HFFc6 (cell line): ENCODE data around the gene CLPX. TPM values are rescaled to one million over a fixed set of nuclear protein-coding genes. Genes with fewer than 3 reads are reported as not detected.

Experiments used
- DNase-seq: peaks from one replicate; pipeline ENCODE4 v3.0.0-alpha.2; 2018
- H3K27ac Mint-ChIP-seq: 2 replicates; pipeline ENCODE4 v1.8.0; 2020; ENCODE audit warnings: mild to moderate bottlenecking, mixed read lengths
- H3K27me3 Mint-ChIP-seq: 2 replicates; pipeline ENCODE4 v1.8.0; 2021; ENCODE audit warnings: mild to moderate bottlenecking, moderate library complexity, mixed read lengths; ENCODE audit not compliant: insufficient read depth
- H3K36me3 Mint-ChIP-seq: 2 replicates; pipeline ENCODE4 v1.8.0; 2021; ENCODE audit warnings: low read depth, mixed read lengths
- H3K4me1 Mint-ChIP-seq: 2 replicates; pipeline ENCODE4 v1.8.0; 2020; ENCODE audit warnings: low read depth, mixed read lengths
- H3K4me3 Mint-ChIP-seq: 2 replicates; pipeline ENCODE4 v1.8.0; 2020; ENCODE audit warnings: mild to moderate bottlenecking, moderate library complexity, mixed read lengths
- H3K9me3 Mint-ChIP-seq: 2 replicates; pipeline ENCODE4 v1.8.0; 2020; ENCODE audit warnings: mild to moderate bottlenecking, mixed read lengths
- total RNA-seq, 6 experiments: library from RNA; stranded (reverse); fragmentation: NEBNext Ultra II Directional; extraction: Animal tissue kit (Norgen Biotek cat#: 25700); gene quantifications; 2 replicates in 1 of 6; 3 replicates in 5 of 6; pipeline ENCODE4 v1.2.3, GENCODE V29; 2021
- TF ChIP-seq, protein P1 (sequence below): fragments of 200-600 bp; sonication (generic); IDR thresholded peaks from 2 replicates; pipeline ENCODE4 v1.5.0; 2021; ENCODE audit warnings: antibody characterized with exemption, mild to moderate bottlenecking

CLPX gene
- total RNA-seq, 6 experiments from 2014 or later = 35.1 to 42.0 (median 39.4) TPM

DNA sequence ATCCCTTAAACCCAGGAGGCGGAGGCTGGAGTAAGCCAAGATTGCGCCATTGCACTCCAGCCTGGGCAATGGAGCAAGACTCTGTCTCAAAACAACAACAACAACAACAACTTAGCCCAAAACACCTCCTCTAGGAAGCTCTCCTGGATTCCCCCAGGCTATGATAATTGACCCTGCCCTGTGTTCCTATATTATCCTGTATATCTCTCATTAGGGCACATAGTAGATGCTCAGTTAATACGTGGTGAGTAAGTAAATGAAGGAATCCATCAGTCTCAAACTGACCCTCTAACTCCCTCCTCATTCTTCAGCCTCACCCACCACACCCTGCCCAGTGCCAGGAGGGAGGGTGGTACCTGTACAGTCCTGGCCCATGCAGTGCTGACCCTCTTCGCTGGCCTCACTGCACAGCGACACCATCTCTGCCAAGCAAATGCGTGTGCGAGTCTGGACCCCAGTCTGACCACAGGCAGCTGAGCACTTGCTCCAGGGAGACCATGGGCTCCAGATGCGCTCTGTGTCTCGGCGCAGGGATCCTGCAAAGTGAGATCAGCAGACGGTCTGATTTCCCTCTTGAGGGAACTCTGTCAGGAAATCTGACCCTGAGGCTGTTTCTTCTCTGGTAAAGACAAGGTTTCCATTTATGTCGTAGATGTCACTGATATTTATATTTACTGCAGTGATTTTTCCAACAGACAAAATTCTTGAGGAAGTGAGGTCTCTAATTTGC is 20.0 kb upstream of the CLPX start:
- no peak overlapping the region for H3K4me3 Mint-ChIP-seq
- peaks cover 34% of the 10 kb centered on the region for H3K27me3 Mint-ChIP-seq
- H3K27ac Mint-ChIP-seq = no peak overlapping the region
- no peaks in the 10 kb centered on the region for H3K9me3 Mint-ChIP-seq
- no peak for DNase-seq
- TF ChIP-seq, protein P1, sequence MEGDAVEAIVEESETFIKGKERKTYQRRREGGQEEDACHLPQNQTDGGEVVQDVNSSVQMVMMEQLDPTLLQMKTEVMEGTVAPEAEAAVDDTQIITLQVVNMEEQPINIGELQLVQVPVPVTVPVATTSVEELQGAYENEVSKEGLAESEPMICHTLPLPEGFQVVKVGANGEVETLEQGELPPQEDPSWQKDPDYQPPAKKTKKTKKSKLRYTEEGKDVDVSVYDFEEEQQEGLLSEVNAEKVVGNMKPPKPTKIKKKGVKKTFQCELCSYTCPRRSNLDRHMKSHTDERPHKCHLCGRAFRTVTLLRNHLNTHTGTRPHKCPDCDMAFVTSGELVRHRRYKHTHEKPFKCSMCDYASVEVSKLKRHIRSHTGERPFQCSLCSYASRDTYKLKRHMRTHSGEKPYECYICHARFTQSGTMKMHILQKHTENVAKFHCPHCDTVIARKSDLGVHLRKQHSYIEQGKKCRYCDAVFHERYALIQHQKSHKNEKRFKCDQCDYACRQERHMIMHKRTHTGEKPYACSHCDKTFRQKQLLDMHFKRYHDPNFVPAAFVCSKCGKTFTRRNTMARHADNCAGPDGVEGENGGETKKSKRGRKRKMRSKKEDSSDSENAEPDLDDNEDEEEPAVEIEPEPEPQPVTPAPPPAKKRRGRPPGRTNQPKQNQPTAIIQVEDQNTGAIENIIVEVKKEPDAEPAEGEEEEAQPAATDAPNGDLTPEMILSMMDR = no peak
- no peaks in the 10 kb centered on the region for H3K4me1 Mint-ChIP-seq
- H3K36me3 Mint-ChIP-seq = no peaks in the 10 kb centered on the region

DNA sequence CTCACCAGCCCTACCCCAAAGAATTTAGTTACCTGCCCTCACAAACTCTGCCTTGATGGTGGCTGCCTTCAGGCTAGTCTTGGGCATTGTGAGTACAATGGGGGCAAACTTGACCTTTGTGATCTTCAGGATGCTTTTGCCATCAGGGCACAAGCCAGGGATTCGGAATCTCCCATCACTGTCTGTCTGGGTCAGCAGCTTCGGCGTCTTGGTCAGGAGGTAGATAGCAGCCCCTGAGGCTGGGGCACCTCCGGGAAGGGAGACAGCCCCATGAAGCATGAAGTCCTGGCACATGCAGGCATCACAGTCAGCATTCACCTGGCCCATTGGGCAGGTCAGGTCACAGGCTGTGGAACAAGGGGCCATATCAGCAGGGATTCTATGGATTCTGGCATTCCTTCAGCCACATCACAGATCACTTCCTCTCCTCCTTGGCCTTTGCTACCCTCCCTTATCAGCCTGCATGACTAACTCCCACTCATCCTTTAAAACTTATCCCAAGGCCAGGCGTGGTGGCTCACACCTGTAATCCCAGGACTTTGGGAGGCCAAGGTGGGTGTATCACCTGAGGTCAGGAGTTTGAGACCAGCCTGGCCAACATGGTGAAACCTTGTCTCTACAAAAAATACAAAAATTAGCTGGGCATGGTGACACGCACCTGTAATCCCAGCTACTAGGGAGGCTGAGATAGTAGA is 19.2 kb upstream of the CLPX start:
- H3K9me3 Mint-ChIP-seq = no peaks in the 10 kb centered on the region
- TF ChIP-seq, protein P1 = no peak
- no peak overlapping the region for H3K4me3 Mint-ChIP-seq
- no peaks in the 10 kb centered on the region for H3K36me3 Mint-ChIP-seq
- H3K27ac Mint-ChIP-seq = no peak overlapping the region
- no peak for DNase-seq
- no peaks in the 10 kb centered on the region for H3K4me1 Mint-ChIP-seq
- H3K27me3 Mint-ChIP-seq = peaks cover 34% of the 10 kb centered on the region

DNA sequence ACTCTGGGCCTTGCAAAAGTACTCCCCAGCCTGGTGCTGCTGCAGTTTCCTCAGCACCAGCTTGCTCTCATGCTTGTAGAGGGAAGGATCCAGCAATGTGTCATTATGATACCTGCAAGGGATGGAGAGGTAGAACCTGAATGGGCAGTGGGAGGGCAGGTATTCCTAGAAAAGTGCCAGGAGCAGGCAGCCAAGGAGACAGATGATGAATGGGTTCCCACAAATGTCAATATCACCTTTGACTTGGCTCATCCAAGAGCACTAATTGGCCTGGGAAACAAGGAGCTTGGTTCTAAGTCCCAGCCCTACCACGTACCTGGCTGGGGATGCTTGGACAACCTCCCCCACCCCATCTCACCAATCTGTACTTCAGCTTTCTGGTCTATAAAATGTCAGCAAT is 16.8 kb upstream of the CLPX start:
- no peaks in the 10 kb centered on the region for H3K4me1 Mint-ChIP-seq
- DNase-seq = no peak
- TF ChIP-seq, protein P1 = no peak
- peaks cover 24% of the 10 kb centered on the region for H3K27me3 Mint-ChIP-seq
- no peaks in the 10 kb centered on the region for H3K9me3 Mint-ChIP-seq
- no peaks in the 10 kb centered on the region for H3K36me3 Mint-ChIP-seq
- no peak overlapping the region for H3K27ac Mint-ChIP-seq
- H3K4me3 Mint-ChIP-seq = no peak overlapping the region

DNA sequence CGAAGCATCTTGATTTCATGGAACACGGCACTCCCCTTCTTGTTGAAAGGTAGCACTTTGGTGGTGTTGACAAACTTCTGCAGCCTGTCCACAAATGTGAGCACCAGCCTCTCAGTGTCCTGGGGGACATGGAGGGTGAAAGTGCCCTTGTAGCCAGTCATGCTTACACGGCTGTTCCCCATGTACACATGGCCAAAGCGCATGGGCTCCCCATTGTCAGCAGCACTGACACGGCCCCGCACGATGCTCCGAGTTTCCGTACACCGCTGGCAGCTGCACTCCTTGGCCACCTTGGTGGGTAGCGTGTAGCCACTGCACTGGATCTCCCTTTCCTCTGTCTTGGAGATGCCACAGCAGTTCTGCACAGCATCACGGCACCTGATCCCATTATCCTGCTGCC is 13.4 kb upstream of the CLPX start:
- H3K4me1 Mint-ChIP-seq = no peaks in the 10 kb centered on the region
- no peak for DNase-seq
- H3K4me3 Mint-ChIP-seq = no peak overlapping the region
- peaks cover 19% of the 10 kb centered on the region for H3K27me3 Mint-ChIP-seq
- TF ChIP-seq, protein P1 = no peak
- H3K27ac Mint-ChIP-seq = no peak overlapping the region
- no peaks in the 10 kb centered on the region for H3K9me3 Mint-ChIP-seq
- no peaks in the 10 kb centered on the region for H3K36me3 Mint-ChIP-seq

DNA sequence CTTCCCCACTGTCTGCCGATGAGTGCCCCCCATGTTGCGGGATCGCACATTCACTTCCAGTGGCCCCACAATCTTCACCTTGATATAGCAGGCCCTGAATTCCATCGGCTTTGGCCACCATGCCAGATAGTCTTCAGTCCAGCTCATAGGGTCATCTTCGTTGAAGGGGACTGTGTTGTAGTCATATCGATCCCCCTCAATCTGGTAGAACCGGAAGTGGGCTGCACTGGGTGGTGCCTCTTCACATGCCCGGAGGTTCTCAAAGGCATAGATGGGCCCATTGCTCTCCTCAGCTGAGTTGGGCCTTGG is 12.1 kb upstream of the CLPX start:
- H3K27ac Mint-ChIP-seq = no peak overlapping the region
- no peaks in the 10 kb centered on the region for H3K4me1 Mint-ChIP-seq
- TF ChIP-seq, protein P1 = no peak
- no peak for DNase-seq
- no peak overlapping the region for H3K4me3 Mint-ChIP-seq
- H3K36me3 Mint-ChIP-seq = no peaks in the 10 kb centered on the region
- peaks cover 21% of the 10 kb centered on the region for H3K27me3 Mint-ChIP-seq
- H3K9me3 Mint-ChIP-seq = no peaks in the 10 kb centered on the region
